Measurements from ENCODE around the gene CCL17. TPM values are rescaled to one million over a fixed set of nuclear protein-coding genes. Genes with fewer than 3 reads are reported as not detected.

The CCL17 gene
- total RNA-seq, 6 donors from 2014 or later, result 2.8 to 24.2 (median 5.8) TPM; not detected in 3

- peak overlapping the region in 1 of 4 donors; percentile 63 for H3K4me3 ChIP-seq
- peaks cover 0 to 15% (median 5%) of the 10 kb centered on the region in 4 donors for H3K36me3 ChIP-seq
- 25 to 49% methylated on average over 5 of the region's 5 CpGs for WGBS, 2 donors
- DNase-seq, result no peak
- no peaks in the 10 kb centered on the region for H3K9me3 ChIP-seq
- TF ChIP-seq POLR2AphosphoS5 (IDR thresholded peaks at IDR 0.05) (peak in 1 of 2 donors; percentile 19), POLR2A (IDR thresholded peaks at IDR 0.05) (no peak), CTCF (IDR thresholded peaks at IDR 0.05) (no peak), EP300 (IDR thresholded peaks at IDR 0.05) (peak in 2 of 4 donors; percentile 25 to 48)
- no peak for ATAC-seq (ENCODE audit: low FRiP score in 2 of 2)
- peaks cover 16 to 52% (median 30%) of the 10 kb centered on the region in 4 donors for H3K4me1 ChIP-seq
- peak overlapping the region in 3 of 4 donors; percentile 48 to 76 (median 62) for H3K27ac ChIP-seq
- no peaks in the 10 kb centered on the region for H3K27me3 ChIP-seq
Observed at GRCh38 chr16:57377080-57377841, 27.3 kb upstream of the CCL17 start.

- H3K4me1 ChIP-seq, result peaks cover 21 to 60% (median 38%) of the 10 kb centered on the region in 4 donors
- WGBS, 2 donors, result 72 to 81% methylated on average over 10 of the region's 10 CpGs
Observed at GRCh38 chr16:57379579-57379978, 25.0 kb upstream of the CCL17 start.

GRCh38 chr16:57380671-57381462 lies 23.7 kb upstream of the CCL17 start:
- H3K9me3 ChIP-seq, result no peaks in the 10 kb centered on the region
- ATAC-seq (ENCODE audit: low FRiP score in 2 of 2) (no peak), DNase-seq (no peak)
- peaks cover 0 to 28% (median 7%) of the 10 kb centered on the region in 4 donors for H3K36me3 ChIP-seq
- peak overlapping the region; percentile 4 to 32 (median 21) for H3K27ac ChIP-seq
- H3K27me3 ChIP-seq, result no peaks in the 10 kb centered on the region
- WGBS, 2 donors, result 50 to 57% methylated on average over 4 to 8 of the region's 8 CpGs
- H3K4me3 ChIP-seq, result no peak overlapping the region
- TF ChIP-seq CTCF (IDR thresholded peaks at IDR 0.05) (no peak), POLR2A (IDR thresholded peaks at IDR 0.05) (no peak), EP300 (IDR thresholded peaks at IDR 0.05) (no peak)
- H3K4me1 ChIP-seq, result peaks cover 22 to 61% (median 39%) of the 10 kb centered on the region in 4 donors

More at GRCh38 chr16:57379579-57379978, 25.0 kb upstream of the CCL17 start:
- no peaks in the 10 kb centered on the region for H3K9me3 ChIP-seq
- peak overlapping the region in 2 of 4 donors; percentile 27 to 66 for H3K27ac ChIP-seq
- no peak for ATAC-seq (ENCODE audit: low FRiP score in 2 of 2)
- no peaks in the 10 kb centered on the region for H3K27me3 ChIP-seq
- H3K4me3 ChIP-seq, result no peak overlapping the region
- no peak for DNase-seq
- no peak for TF ChIP-seq EP300 (IDR thresholded peaks at IDR 0.05)
- peaks cover 0 to 28% (median 7%) of the 10 kb centered on the region in 4 donors for H3K36me3 ChIP-seq

- ATAC-seq (ENCODE audit: low FRiP score in 2 of 2), result no peak
- TF ChIP-seq POLR2A (IDR thresholded peaks at IDR 0.05) (no peak), EP300 (IDR thresholded peaks at IDR 0.05) (no peak), POLR2AphosphoS5 (IDR thresholded peaks at IDR 0.05) (no peak), CTCF (IDR thresholded peaks at IDR 0.05) (no peak)
- peak in 1 of 2 donors; percentile 68 for DNase-seq
- Histone ChIP-seq H3K27me3 (no peaks in the 10 kb centered on the region), H3K9me3 (no peaks in the 10 kb centered on the region), H3K4me3 (no peak overlapping the region), H3K36me3 (peaks cover 0 to 28% (median 7%) of the 10 kb centered on the region in 4 donors), H3K27ac (peak overlapping the region in 2 of 4 donors; percentile 5 to 32), H3K4me1 (peaks cover 28 to 57% (median 39%) of the 10 kb centered on the region in 4 donors)
- 93 to 94% methylated on average over 6 to 34 of the region's 35 CpGs for WGBS, 2 donors
Observed at GRCh38 chr16:57381791-57382534, 22.6 kb upstream of the CCL17 start.

Data from upper lobe of left lung (tissue), 6 donors.